HG03064 (cell line): Measurements from ENCODE around the gene UGGT2.
"Not testable (repeated sequence)": the region's sequence is repeated elsewhere in the genome, so short reads cannot be mapped to it uniquely, and the experiment has no call there.

ENCODE experiments used
- ATAC-seq: cut with Tn5 transposase; IDR thresholded peaks from one replicate; pipeline ENCODE4 v1.9.1; 2021; ENCODE audit warnings: low read depth; ENCODE audit not compliant: unreplicated experiment

The UGGT2 gene

DNA sequence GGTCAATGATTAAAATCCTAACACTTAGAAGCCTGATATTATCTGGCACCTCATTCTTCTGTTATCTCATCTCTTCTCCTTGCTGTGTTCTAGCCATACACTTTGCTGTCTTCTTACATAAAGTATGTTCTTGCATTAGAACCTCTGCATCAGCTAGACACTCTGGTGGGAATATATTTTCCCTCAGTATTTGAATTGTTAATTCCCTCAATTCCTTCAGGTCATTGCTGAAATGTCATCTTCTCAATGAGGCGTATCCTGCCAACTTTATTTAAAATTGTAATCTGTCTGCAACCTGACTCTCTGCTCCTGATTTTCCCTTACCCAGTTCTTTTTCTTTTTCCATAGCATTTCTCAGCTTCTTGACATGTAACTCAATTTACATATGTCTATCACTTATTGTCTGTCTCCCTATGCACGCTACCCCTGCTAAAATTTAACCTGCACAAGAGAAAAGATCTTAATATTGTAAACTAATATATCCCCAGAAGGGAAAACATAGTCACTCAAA, 138.2 kb downstream of the UGGT2 start:
- ATAC-seq, result no peak

- no peak for ATAC-seq
These were observed 146.2 kb downstream of the UGGT2 start for GRCh38 chr13:95906999-95907398.

GRCh38 chr13:95903569-95903968, 149.6 kb downstream of the UGGT2 start:
- no peak for ATAC-seq

DNA sequence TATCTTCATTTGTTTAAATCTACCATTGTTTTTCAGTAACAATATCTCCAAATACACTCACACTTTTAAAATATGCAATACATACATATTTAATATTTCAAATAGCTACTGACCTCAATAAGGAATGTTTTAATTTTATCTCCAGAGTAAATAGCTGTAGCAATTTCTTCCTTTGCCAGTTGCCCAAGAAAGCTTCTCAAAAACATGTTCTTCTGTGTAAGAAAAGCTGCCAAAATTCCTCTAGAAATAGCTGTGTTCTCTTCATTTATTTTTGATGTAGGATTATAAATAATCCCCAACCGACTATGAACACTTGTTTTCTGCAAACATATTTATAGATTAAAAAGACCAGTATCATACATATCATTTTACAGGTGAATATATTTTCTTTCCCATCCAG, 150.5 kb downstream of the UGGT2 start:
- no peak for ATAC-seq

DNA sequence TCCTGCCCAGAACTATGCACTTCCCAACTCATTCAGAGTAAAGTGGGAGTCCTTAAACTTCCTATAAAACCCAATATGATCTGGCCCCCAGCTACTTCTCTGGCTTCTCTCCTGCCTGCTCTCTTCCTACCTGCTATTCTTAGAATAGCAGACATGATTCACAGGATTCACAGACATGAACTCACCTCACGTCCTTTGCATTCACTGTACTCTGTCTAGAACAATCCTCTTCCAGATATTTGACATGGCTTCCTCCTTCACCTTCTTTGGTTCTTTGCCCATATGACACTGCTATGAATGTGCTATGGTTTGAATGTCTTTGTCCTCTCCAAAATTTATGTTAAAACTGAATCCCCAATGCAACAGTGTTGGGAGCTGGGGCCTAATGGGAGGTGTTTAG, 154.9 kb downstream of the UGGT2 start:
- ATAC-seq, result no peak

GRCh38 chr13:95896301-95896700, 156.9 kb downstream of the UGGT2 start:
- ATAC-seq, result no peak

GRCh38 chr13:95893861-95894260, 159.3 kb downstream of the UGGT2 start:
- no peak for ATAC-seq

GRCh38 chr13:95882121-95882520, 171.1 kb downstream of the UGGT2 start:
- ATAC-seq, result no peak

- ATAC-seq, result no peak
These were observed 172.9 kb downstream of the UGGT2 start for GRCh38 chr13:95880331-95880730.

GRCh38 chr13:95874286-95874685, 178.9 kb downstream of the UGGT2 start:
- no peak for ATAC-seq

DNA sequence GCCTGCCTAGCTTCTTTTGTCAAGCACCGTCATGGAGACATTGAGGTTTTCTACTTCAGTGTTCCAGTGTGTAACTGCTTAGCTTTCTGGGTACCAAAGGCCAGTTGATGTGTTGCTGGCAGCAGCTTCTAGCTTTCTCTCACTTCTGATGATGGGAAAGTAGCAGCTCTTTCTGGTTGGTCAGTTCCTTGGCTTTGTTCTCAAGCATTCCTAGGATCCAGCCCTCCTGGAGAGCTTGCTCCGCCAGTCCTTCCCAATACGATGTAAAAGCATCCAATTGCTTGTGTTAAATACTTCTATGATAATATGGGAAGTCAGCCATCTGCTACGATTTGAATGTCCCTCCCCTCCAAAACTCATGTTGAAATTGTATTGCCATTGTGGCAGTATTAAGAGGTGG, 182.8 kb downstream of the UGGT2 start:
- ATAC-seq, result no peak

DNA sequence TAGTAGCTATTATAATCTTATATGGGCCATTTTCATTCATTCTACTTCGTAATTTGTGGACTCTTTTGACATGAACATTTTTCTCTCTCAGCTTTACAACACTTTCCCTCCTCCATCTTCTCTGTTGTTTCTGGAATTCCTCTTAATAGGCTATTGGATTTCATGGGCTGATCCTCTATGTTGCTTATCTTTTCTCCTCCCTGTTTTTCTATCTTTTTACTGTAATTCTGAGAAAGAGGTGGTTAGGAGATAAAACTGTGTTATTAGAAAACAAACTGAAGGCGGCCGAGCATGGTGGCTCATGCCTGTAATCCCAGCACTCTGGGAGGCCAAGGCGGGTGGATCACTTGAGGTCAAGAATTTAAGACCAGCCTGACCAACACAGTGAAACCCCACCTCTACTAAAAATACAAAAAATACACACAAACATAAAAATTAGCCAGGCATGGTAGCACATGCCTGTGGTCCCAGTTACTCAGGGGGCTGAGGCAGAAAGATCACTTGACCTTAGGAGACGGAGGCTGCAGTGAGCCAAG, 188.1 kb downstream of the UGGT2 start:
- no peak for ATAC-seq

DNA sequence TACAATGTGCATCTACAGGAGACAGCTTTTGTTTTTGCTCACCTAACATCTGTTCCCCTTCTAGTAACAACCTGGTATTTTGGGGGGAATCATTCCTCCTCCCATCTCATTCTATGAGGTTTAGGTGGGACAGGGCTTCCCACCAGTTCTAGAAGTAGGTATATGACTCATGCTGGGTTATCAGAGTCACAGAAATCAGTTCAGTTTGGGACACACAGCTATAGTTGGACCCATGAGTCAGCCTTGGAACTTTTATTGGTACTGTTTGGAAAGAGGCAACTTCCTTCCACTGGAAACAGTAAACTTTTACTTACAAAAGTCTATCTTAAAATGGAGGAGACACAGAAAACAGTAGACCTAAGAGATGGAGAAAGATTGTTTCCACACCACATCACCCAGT, 190.8 kb downstream of the UGGT2 start:
- ATAC-seq, result no peak

GRCh38 chr13:95861296-95861695, 191.9 kb downstream of the UGGT2 start:
- ATAC-seq, result no peak

- no peak for ATAC-seq
These were observed 194.7 kb downstream of the UGGT2 start for GRCh38 chr13:95858286-95859075.

DNA sequence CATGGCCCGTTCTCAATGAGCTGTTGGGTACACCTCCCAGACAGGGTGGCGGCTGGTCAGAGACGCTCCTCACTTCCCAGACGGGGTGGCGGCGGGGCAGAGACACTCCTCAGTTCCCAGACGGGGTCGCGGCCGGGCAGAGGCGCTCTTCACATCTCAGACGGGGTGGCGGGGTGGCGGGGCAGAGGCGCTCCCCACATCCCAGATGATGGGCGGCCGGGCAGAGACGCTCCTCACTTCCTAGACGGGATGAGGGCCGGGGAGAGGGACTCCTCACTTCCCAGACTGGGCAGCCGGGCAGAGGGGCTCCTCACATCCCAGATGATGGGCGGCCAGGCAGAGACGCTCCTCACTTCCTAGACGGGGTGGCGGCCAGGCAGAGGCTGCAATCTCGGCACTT, 207.5 kb downstream of the UGGT2 start:
- not testable (repeated sequence) for ATAC-seq

DNA sequence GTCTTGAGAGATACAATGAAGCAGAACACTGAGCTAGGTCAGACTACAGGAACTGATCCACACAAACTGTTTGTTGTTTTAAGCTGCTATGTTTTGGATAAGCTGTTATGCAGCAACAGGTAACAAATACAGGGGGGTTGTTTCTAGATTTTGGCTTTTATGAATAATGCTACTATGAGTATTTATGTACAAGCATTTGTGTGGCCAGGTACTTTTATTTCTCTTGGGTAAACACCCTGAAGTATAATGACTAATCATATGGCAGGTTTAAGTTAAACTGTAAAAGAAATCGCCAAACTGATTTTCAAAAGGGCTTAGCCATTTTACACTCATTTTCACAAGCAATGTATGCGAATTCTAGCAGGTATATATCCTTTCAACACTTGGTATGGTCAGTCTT, 210.3 kb downstream of the UGGT2 start:
- no peak for ATAC-seq

- no peak for ATAC-seq
These were observed 211.3 kb downstream of the UGGT2 start for GRCh38 chr13:95841894-95842293.

GRCh38 chr13:95834134-95834765, 219.0 kb downstream of the UGGT2 start:
- peak; percentile 95 for ATAC-seq

DNA sequence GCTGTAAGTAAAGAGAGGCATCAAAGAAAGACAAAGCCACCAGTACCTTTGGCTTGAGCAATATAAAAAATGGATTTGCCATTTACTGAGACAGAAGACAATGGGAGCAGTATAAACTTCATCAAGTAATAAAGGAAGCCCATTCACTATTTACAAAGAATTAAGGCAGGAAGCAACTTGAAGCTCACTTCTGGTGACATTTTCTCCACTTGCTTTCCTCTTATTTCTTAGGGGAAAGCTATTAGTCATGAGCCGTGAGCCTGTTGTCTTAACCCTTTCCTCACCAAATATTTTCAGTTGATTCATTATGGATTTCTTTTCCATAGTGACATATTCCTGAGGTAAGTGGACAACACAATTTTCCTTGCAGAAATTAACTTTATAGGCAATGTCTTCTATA, 219.5 kb downstream of the UGGT2 start:
- ATAC-seq, result no peak

DNA sequence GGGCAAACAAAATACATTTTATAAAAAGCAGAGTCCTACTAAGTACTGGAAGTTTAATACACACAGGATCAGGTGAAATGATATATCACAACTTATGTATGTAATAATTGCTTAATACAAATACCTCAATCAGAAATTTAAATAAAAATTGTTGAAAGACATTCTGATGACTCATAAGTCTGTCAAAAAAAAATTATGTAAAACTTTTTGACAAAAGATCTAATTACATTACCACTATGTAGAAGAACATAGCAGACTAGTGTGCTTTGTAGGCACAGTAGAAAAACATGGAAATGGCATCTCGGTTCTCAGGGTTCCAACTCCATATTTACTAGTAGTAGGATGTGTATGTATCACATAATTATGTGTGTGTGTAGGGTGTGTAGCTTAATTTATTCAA, 220.1 kb downstream of the UGGT2 start:
- ATAC-seq, result no peak

DNA sequence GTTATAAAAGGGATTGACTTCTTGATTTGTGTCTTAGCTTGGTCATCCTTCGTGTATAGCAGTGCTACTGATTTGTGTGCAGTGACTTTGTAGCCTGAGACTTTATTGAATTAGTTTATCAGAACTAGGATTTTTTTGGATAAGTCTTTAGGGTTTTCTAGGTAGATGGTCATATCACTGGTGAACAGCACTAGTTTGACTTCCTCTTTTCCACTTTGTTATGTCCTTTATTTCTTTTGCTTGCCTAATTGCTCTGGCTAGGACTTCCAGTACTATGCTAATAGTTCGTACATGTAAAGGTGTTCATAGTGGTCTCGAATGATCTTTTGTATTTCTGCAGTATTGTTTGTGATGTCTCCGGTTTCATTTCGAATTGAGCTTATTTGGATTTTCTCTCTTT, 230.9 kb downstream of the UGGT2 start:
- ATAC-seq, result no peak
